Fibroblast of lung (primary cell): ENCODE results near the gene ELL3. TPM values are rescaled to one million over a fixed set of nuclear protein-coding genes. Genes with fewer than 3 reads are reported as not detected.
A peak's percentile ranks its signal among the peaks of the same experiment; 100 is the strongest.
"Not testable (repeated sequence)": the region's sequence is repeated elsewhere in the genome, so short reads cannot be mapped to it uniquely, and the experiment has no call there.

Source experiments
- DNase-seq, 2 donors: peaks; one replicate each; pipeline versions ENCODE4 v3.0.0 to v3.0.0-alpha.2; 2010; ENCODE audit warnings: low read depth in 2 of 2
- H2AFZ ChIP-seq: 2 replicates; pipeline ENCODE4 v1.5.1; 2012; ENCODE audit warnings: low read length, control low read depth, inconsistent platforms
- H3K27ac ChIP-seq: 2 replicates; pipeline ENCODE4 v1.5.1; 2011; ENCODE audit warnings: low read length, control low read depth; ENCODE audit not compliant: insufficient read depth
- H3K27me3 ChIP-seq: 2 replicates; pipeline ENCODE4 v1.5.1; 2011; ENCODE audit warnings: mild to moderate bottlenecking, low read length; ENCODE audit not compliant: control insufficient read depth, insufficient read depth
- H3K36me3 ChIP-seq: 2 replicates; pipeline ENCODE4 v1.5.1; 2011; ENCODE audit warnings: low read length; ENCODE audit not compliant: control insufficient read depth, insufficient read depth
- H3K4me1 ChIP-seq: 2 replicates; pipeline ENCODE4 v1.5.1; 2011; ENCODE audit warnings: low read length; ENCODE audit not compliant: control insufficient read depth, insufficient read depth; ENCODE audit errors: extremely low read depth
- H3K4me2 ChIP-seq: 2 replicates; pipeline ENCODE4 v1.5.1; 2011; ENCODE audit warnings: low read length, control low read depth; ENCODE audit not compliant: insufficient read depth; ENCODE audit errors: extremely low read depth
- H3K4me3 ChIP-seq, 4 experiments: fragments of 200-600 bp in 1 of 4; sonication (generic) in 1 of 4; replicated peaks in 1 of 4; 2 replicates each; pipeline ENCODE4 v1.5.1; 2011 to 2016; ENCODE audit warnings: low read length in 4 of 4, low read depth in 3 of 4, mild to moderate bottlenecking in 3 of 4, control low read depth in 2 of 4, inconsistent platforms in 1 of 4, mixed read lengths in 1 of 4; ENCODE audit not compliant: insufficient read depth in 1 of 4; ENCODE audit errors: control extremely low read depth in 1 of 4
- H3K79me2 ChIP-seq: 2 replicates; pipeline ENCODE4 v1.5.1; 2012; ENCODE audit warnings: mild to moderate bottlenecking, low read length, inconsistent platforms; ENCODE audit not compliant: control insufficient read depth, insufficient read depth
- H3K9ac ChIP-seq: 2 replicates; pipeline ENCODE4 v1.5.1; 2011; ENCODE audit warnings: mild to moderate bottlenecking, low read length, control low read depth; ENCODE audit not compliant: insufficient read depth
- H3K9me3 ChIP-seq: 2 replicates; pipeline ENCODE4 v1.5.1; 2012; ENCODE audit warnings: low read depth, low read length; ENCODE audit not compliant: control insufficient read depth, insufficient read depth
- H4K20me1 ChIP-seq: 2 replicates; pipeline ENCODE4 v1.5.1; 2011; ENCODE audit warnings: low read length; ENCODE audit not compliant: control insufficient read depth, insufficient read depth; ENCODE audit errors: extremely low read depth
- CTCF ChIP-seq, 2 donors: IDR thresholded peaks in 1 of 2; conservative IDR thresholded peaks in 1 of 2; 1 replicate in 1 of 2; 2 replicates in 1 of 2; pipeline ENCODE4 v1.5.1; 2011 to 2012; ENCODE audit warnings: low read length in 2 of 2, control low read depth in 1 of 2, inconsistent platforms in 1 of 2, low read depth in 1 of 2, mild to moderate bottlenecking in 1 of 2
- EZH2 ChIP-seq: IDR thresholded peaks from 2 replicates; pipeline ENCODE4 v1.5.1; 2012; ENCODE audit warnings: low read length, control low read depth, mild to moderate bottlenecking; ENCODE audit errors: missing control alignments
- polyA minus RNA-seq: library from RNA; depleted of rRNA, polyadenylated mRNA; stranded (reverse); fragments of >200 nt; gene quantifications from 2 replicates; pipeline ENCODE4 v1.2.3, GENCODE V29; 2011; ENCODE audit warnings: low replicate concordance
- polyA plus RNA-seq, 2 donors: library from polyadenylated mRNA; depleted of rRNA in 1 of 2; stranded (reverse) in 1 of 2; unstranded in 1 of 2; fragments of >200 nt; gene quantifications; 2 replicates each; pipeline ENCODE4 v1.2.1, GENCODE V29; 2011 to 2012; ENCODE audit warnings: missing spikeins in 1 of 2
- total RNA-seq: library from RNA; depleted of rRNA; stranded (reverse); fragments of >200 nt; gene quantifications from 2 replicates; pipeline ENCODE4 v1.2.1, GENCODE V29; 2014

ELL3 gene
- 6.7 and 10.1 TPM in 2 replicates for total RNA-seq
- 0.86 and 1.5 TPM in 2 replicates for polyA plus RNA-seq
- polyA plus RNA-seq (2012): 0.79 and 1.5 TPM in 2 replicates
- polyA minus RNA-seq: 0.24 and 13.9 TPM in 2 replicates

- H3K36me3 ChIP-seq: peaks cover 5% of the 10 kb centered on the region
- peak within 1 kb of the TSS; percentile 86 for H3K4me2 ChIP-seq
- peaks cover 2% of the 10 kb centered on the region for H3K4me1 ChIP-seq
- H3K9ac ChIP-seq: peak within 1 kb of the TSS; percentile 66
- H2AFZ ChIP-seq: peak within 1 kb of the TSS; percentile 89
- DNase-seq: peak; percentile 62 to 68
- H4K20me1 ChIP-seq: no peaks in the 10 kb centered on the region
- peak within 1 kb of the TSS; percentile 84 for H3K27ac ChIP-seq
- TF ChIP-seq CTCF (conservative IDR thresholded peaks at IDR 0.05 in 1 of 2, IDR thresholded peaks at IDR 0.05 in 1 of 2; ENCODE audit: low read depth in 1 of 2, low read length in 2 of 2): no peak
- no peak for TF ChIP-seq EZH2
- H3K4me3 ChIP-seq: peak within 1 kb of the TSS; percentile 73 to 79 (median 76)
- H3K9me3 ChIP-seq: no peaks in the 10 kb centered on the region
- H3K27me3 ChIP-seq: no peaks in the 10 kb centered on the region
- H3K79me2 ChIP-seq: no peaks in the 10 kb centered on the region
Measured at GRCh38 chr15:43776718-43777266, at the start of gene ELL3. TSS of gene ELL3 (minus strand) at chr15:43776966. CDS start at chr15:43776901, 65 bp downstream.

GRCh38 chr15:43826029-43826507 lies 49.3 kb upstream of the ELL3 start:
- Histone ChIP-seq H3K4me1 (peaks cover 3% of the 10 kb centered on the region), H3K79me2 (peaks cover 47% of the 10 kb centered on the region), H2AFZ (no peak overlapping the region), H3K36me3 (no peaks in the 10 kb centered on the region), H3K4me2 (peak overlapping the region; percentile 99), H3K27me3 (no peaks in the 10 kb centered on the region), H4K20me1 (no peaks in the 10 kb centered on the region), H3K4me3 (peak overlapping the region in 2 of 4 experiments; percentile 55 to 79), H3K9me3 (no peaks in the 10 kb centered on the region), H3K9ac (no peak overlapping the region), H3K27ac (peak overlapping the region; percentile 90)
- no peak for DNase-seq
- TF ChIP-seq EZH2: no peak
- no peak for TF ChIP-seq CTCF (conservative IDR thresholded peaks at IDR 0.05 in 1 of 2, IDR thresholded peaks at IDR 0.05 in 1 of 2; ENCODE audit: low read depth in 1 of 2, low read length in 2 of 2)

GRCh38 chr15:43825305-43825704 lies 48.5 kb upstream of the ELL3 start:
- H2AFZ ChIP-seq, H3K27me3 ChIP-seq, H3K4me2 ChIP-seq, H4K20me1 ChIP-seq, H3K4me1 ChIP-seq, H3K9ac ChIP-seq, H3K4me3 ChIP-seq, H3K27ac ChIP-seq, DNase-seq, H3K9me3 ChIP-seq, H3K36me3 ChIP-seq: not testable (repeated sequence)
- peaks cover 55% of the 10 kb centered on the region for H3K79me2 ChIP-seq
